IMR-90 (cell line): ENCODE measurements around the gene SF3A2. TPM values are rescaled to one million over a fixed set of nuclear protein-coding genes. Genes with fewer than 3 reads are reported as not detected.
A peak's percentile ranks its signal among the peaks of the same experiment; 100 is the strongest.

Experiments
- ATAC-seq: fragments of 200-7000 bp; cut with Tn5 transposase; 2 replicates; pipeline ENCODE4 v1.9.1; 2020; ENCODE audit warnings: low read depth, mild to moderate bottlenecking, moderate library complexity
- BruUV-seq: library from RNA; stranded (reverse); fragments of 400-500 nt; replicated peaks from 2 replicates; lab custom pipeline; 2021; lab: Mats Ljungman, UMichigan
- CTCF ChIA-PET: fragments of 300-600 bp; formaldehyde crosslinking; extraction: SDS; loops from one replicate; lab custom pipeline; 2021; ENCODE audit warnings: antibody characterized with exemption; lab: Yijun Ruan, JAX
- POLR2A ChIA-PET: fragments of 300-600 bp; sonication (Branson Sonifier 250); formaldehyde crosslinking; loops from one replicate; lab custom pipeline; 2022; ENCODE audit warnings: antibody characterized with exemption; ENCODE audit not compliant: unreplicated experiment; lab: Charles Lee
- DNase-seq: peaks from one replicate; pipeline ENCODE4 v3.0.0; 2013
- H2AFZ ChIP-seq: replicated peaks from 2 replicates; pipeline ENCODE3; 2013; ENCODE audit warnings: low read length, mild to moderate bottlenecking; ENCODE audit not compliant: poor library complexity
- H2AK5ac ChIP-seq: 2 replicates; pipeline ENCODE4 v1.6.1; 2013; ENCODE audit warnings: low read depth, low read length, inconsistent platforms
- H2AK9ac ChIP-seq: replicated peaks from 2 replicates; pipeline ENCODE3; 2013; ENCODE audit warnings: mild to moderate bottlenecking, low read depth, low read length, moderate library complexity; ENCODE audit not compliant: poor library complexity
- H2BK120ac ChIP-seq: 2 replicates; pipeline ENCODE4 v1.6.1; 2013; ENCODE audit warnings: low read depth, low read length, inconsistent platforms
- H2BK15ac ChIP-seq: 3 replicates; pipeline ENCODE4 v1.6.1; 2013; ENCODE audit warnings: low read depth, low read length, inconsistent platforms
- H2BK20ac ChIP-seq: 2 replicates; pipeline ENCODE4 v1.6.1; 2013; ENCODE audit warnings: low read depth, mild to moderate bottlenecking, inconsistent platforms, low read length, moderate library complexity
- H2BK5ac ChIP-seq: 2 replicates; pipeline ENCODE4 v1.6.1; 2013; ENCODE audit warnings: mild to moderate bottlenecking, low read depth, low read length, inconsistent platforms; ENCODE audit not compliant: poor library complexity, severe bottlenecking
- H3K14ac ChIP-seq: replicated peaks from 2 replicates; pipeline ENCODE4 v1.6.1; 2013; ENCODE audit warnings: low read depth, low read length, inconsistent platforms
- H3K18ac ChIP-seq: 2 replicates; pipeline ENCODE4 v1.6.1; 2013; ENCODE audit warnings: low read depth, low read length, control low read depth
- H3K23ac ChIP-seq: 2 replicates; pipeline ENCODE4 v1.6.1; 2013; ENCODE audit warnings: low read depth, low read length, inconsistent platforms
- H3K27ac ChIP-seq: 2 replicates; pipeline ENCODE4 v1.5.1; 2013; ENCODE audit warnings: mild to moderate bottlenecking, control low read depth, low read length; ENCODE audit not compliant: insufficient read depth
- H3K27me3 ChIP-seq: 2 replicates; pipeline ENCODE4 v1.6.1; 2013; ENCODE audit warnings: low read length; ENCODE audit not compliant: control insufficient read depth, insufficient read depth
- H3K36me3 ChIP-seq: 2 replicates; pipeline ENCODE4 v1.6.1; 2013; ENCODE audit warnings: low read length, mixed read lengths; ENCODE audit not compliant: control insufficient read depth, insufficient read depth
- H3K4ac ChIP-seq: 2 replicates; pipeline ENCODE4 v1.6.1; 2013; ENCODE audit warnings: low read depth, low read length, inconsistent platforms
- H3K4me1 ChIP-seq: 2 replicates; pipeline ENCODE4 v1.6.1; 2013; ENCODE audit warnings: low read length, mixed read lengths; ENCODE audit not compliant: control insufficient read depth, insufficient read depth
- H3K4me2 ChIP-seq: 2 replicates; pipeline ENCODE4 v1.6.1; 2013; ENCODE audit warnings: low read depth, mild to moderate bottlenecking, control low read depth, low read length, moderate library complexity
- H3K4me3 ChIP-seq: 2 replicates; pipeline ENCODE4 v1.5.1; 2013; ENCODE audit warnings: low read depth, mild to moderate bottlenecking, control low read depth, low read length, moderate library complexity; ENCODE audit not compliant: insufficient read depth
- H3K56ac ChIP-seq: 2 replicates; pipeline ENCODE4 v1.6.1; 2013; ENCODE audit warnings: low read length, inconsistent platforms; ENCODE audit not compliant: insufficient read depth; ENCODE audit errors: extremely low read depth
- H3K79me1 ChIP-seq, 2 experiments: 2 replicates each; pipeline ENCODE4 v1.6.1; 2013; ENCODE audit warnings: low read length in 2 of 2, inconsistent platforms in 1 of 2, low read depth in 1 of 2
- H3K9ac ChIP-seq: 2 replicates; pipeline ENCODE4 v1.6.1; 2013; ENCODE audit warnings: low read depth, low read length, control low read depth
- H3K9me1 ChIP-seq: 2 replicates; pipeline ENCODE4 v1.6.1; 2013; ENCODE audit warnings: low read length, inconsistent platforms; ENCODE audit not compliant: insufficient read depth
- H3K9me3 ChIP-seq: 2 replicates; pipeline ENCODE4 v1.6.1; 2013; ENCODE audit warnings: low read length; ENCODE audit not compliant: control insufficient read depth, insufficient read depth
- H4K20me1 ChIP-seq: 2 replicates; pipeline ENCODE4 v1.6.1; 2013; ENCODE audit warnings: low read length, inconsistent platforms; ENCODE audit not compliant: insufficient read depth
- H4K5ac ChIP-seq: 2 replicates; pipeline ENCODE4 v1.6.1; 2013; ENCODE audit warnings: mild to moderate bottlenecking, low read depth, low read length, control low read depth
- H4K8ac ChIP-seq, 2 experiments: 2 replicates each; pipeline ENCODE4 v1.6.1; 2013; ENCODE audit warnings: low read depth in 2 of 2, low read length in 2 of 2, control low read depth in 1 of 2, inconsistent platforms in 1 of 2
- H4K91ac ChIP-seq: 2 replicates; pipeline ENCODE4 v1.6.1; 2013; ENCODE audit warnings: low read depth, low read length, inconsistent platforms; ENCODE audit not compliant: insufficient read depth
- CEBPB ChIP-seq: IDR thresholded peaks from 2 replicates; pipeline ENCODE4 v1.6.1; 2012; ENCODE audit warnings: low read depth, low read length, improper control_type of control experiment
- NFE2L2 ChIP-seq: fragments of 150-350 bp; IDR thresholded peaks from 2 replicates; pipeline ENCODE4 v1.6.1; 2016; ENCODE audit warnings: low read depth, mild to moderate bottlenecking, low read length
- WGBS, 2 experiments: methylation state at CpG; one replicate each; pipeline versions ENCODE4 v1.1.5 to v1.1.7; 2013; ENCODE audit warnings: missing lambda C conversion rate in 2 of 2; ENCODE audit not compliant: insufficient read length in 1 of 2; ENCODE audit errors: extremely low coverage in 2 of 2; 5-methylcytosine and 5-hydroxymethylcytosine counted together
- dilution Hi-C: fragments of 300-500 bp; cut with HindIII; formaldehyde crosslinking; loops from one replicate; pipeline ENCODE4 v1.14.3; 2018; ENCODE audit warnings: low sequenced_read_pairs; ENCODE audit not compliant: unreplicated experiment
- in situ Hi-C: fragments of 300-500 bp; cut with MboI; formaldehyde crosslinking; loops from 3 replicates; pipeline ENCODE4 v1.14.3; 2019; ENCODE audit warnings: low sequenced_read_pairs, inconsistent platforms, mixed read lengths
- intact Hi-C: fragments of 100-400 bp; cut with micrococcal nuclease; formaldehyde crosslinking; loops from 2 replicates; pipeline ENCODE4 v1.10.0; 2022
- polyA plus RNA-seq, 3 experiments: library from polyadenylated mRNA; depleted of rRNA; stranded (reverse); fragments of >200 nt; gene quantifications; 2 replicates each; pipeline ENCODE4 v1.2.3, GENCODE V29; 2012; ENCODE audit warnings: low replicate concordance in 1 of 3
- total RNA-seq: library from RNA; depleted of rRNA; stranded (reverse); fragments of >200 nt; gene quantifications from 2 replicates; pipeline ENCODE4 v1.2.3, GENCODE V29; 2012
- TF ChIP-seq, protein P1 (sequence below): conservative IDR thresholded peaks from 2 replicates; pipeline ENCODE4 v1.5.1; 2012; ENCODE audit warnings: mild to moderate bottlenecking, low read depth, low read length, improper control_type of control experiment

SF3A2 gene
- total and polyA plus RNA-seq, 2 of the 4 experiments (the other 2 are of a cell fraction): 4.8 to 34.5 TPM

DNA sequence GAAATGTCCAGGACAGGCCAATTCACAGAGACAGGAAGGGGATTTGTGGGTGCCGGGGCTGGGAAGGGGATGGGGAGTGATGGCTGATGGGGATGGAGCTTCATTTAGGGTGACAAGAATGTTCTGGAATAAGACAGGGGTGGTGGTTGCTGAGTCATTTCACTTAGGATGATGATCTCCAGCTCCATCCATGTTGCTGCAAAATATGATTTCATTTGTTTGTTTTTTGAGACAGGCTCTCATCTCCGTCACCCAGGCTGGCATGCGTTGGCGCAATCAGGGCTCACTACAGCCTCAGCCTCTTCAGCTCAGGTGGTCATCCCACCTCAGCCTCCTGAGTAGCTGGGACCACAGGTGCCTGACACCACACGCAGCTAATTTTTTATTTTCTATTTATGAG lies 22.7 kb downstream of the SF3A2 start:
- Histone ChIP-seq H2BK5ac (no peak overlapping the region), H3K79me1 (no peaks in the 10 kb centered on the region), H3K9me3 (no peaks in the 10 kb centered on the region), H3K27ac (no peak overlapping the region), H3K18ac (no peak overlapping the region), H3K4me1 (no peaks in the 10 kb centered on the region), H4K20me1 (no peaks in the 10 kb centered on the region), H3K36me3 (no peaks in the 10 kb centered on the region), H3K9ac (no peak overlapping the region), H3K9me1 (no peaks in the 10 kb centered on the region), H4K8ac (no peak overlapping the region), H3K27me3 (no peaks in the 10 kb centered on the region; the same call in 1 of the 2 replicates), H3K4ac (no peak overlapping the region), H2AK5ac (no peak overlapping the region), H3K4me2 (no peak overlapping the region), H3K56ac (no peak overlapping the region), H2BK120ac (no peak overlapping the region), H4K91ac (no peak overlapping the region), H3K14ac (peak overlapping the region; percentile 68; the same call in 1 of the 2 replicates), H2AK9ac (peak overlapping the region; percentile 3), H4K5ac (no peak overlapping the region), H3K4me3 (no peak overlapping the region), H2AFZ (peak overlapping the region; percentile 76), H2BK15ac (no peak overlapping the region), H2BK20ac (no peak overlapping the region), H3K23ac (no peak overlapping the region)
- no TSS peak for BruUV-seq
- WGBS, 2 experiments: 67% methylated on average over 5 of the region's 5 CpGs; no CpG with 5 or more reads in 1 of the 2 experiments
- in situ Hi-C loops: no loop called here
- peak; percentile 54 for DNase-seq
- ChIA-PET CTCF (no interaction called here), POLR2A (interaction anchor here (0.9 to 1.0 kb wide), 2 partner anchors 10 to 12 kb away, joined by 3 to 4 read pairs; no protein-coding TSS in a partner anchor)
- TF ChIP-seq CEBPB: peak; percentile 77
- TF ChIP-seq, protein P1, sequence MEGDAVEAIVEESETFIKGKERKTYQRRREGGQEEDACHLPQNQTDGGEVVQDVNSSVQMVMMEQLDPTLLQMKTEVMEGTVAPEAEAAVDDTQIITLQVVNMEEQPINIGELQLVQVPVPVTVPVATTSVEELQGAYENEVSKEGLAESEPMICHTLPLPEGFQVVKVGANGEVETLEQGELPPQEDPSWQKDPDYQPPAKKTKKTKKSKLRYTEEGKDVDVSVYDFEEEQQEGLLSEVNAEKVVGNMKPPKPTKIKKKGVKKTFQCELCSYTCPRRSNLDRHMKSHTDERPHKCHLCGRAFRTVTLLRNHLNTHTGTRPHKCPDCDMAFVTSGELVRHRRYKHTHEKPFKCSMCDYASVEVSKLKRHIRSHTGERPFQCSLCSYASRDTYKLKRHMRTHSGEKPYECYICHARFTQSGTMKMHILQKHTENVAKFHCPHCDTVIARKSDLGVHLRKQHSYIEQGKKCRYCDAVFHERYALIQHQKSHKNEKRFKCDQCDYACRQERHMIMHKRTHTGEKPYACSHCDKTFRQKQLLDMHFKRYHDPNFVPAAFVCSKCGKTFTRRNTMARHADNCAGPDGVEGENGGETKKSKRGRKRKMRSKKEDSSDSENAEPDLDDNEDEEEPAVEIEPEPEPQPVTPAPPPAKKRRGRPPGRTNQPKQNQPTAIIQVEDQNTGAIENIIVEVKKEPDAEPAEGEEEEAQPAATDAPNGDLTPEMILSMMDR: no peak
- TF ChIP-seq NFE2L2: peak; percentile 66; the same call in 1 of the 2 replicates
- intact Hi-C loops: no loop called here
- dilution Hi-C loops: no loop called here
- peak; percentile 67 for ATAC-seq
